OCI-LY1 (cell line): Measurements from ENCODE around the gene PHF14.

ENCODE experiments used
- H2AFZ ChIP-seq: fragments of 200-600 bp; sonication (generic), shearing (Covaris generic); 2 replicates; pipeline ENCODE4 v1.6.0; 2014; ENCODE audit warnings: antibody characterized with exemption, mild to moderate bottlenecking, low read length
- H3F3A ChIP-seq: fragments of 200-600 bp; sonication (generic), shearing (Covaris generic); 2 replicates; pipeline ENCODE4 v1.6.0; 2014; ENCODE audit warnings: mild to moderate bottlenecking, antibody characterized with exemption, low read length, moderate library complexity; ENCODE audit not compliant: insufficient read depth
- H3K27ac ChIP-seq: fragments of 200-600 bp; sonication (generic); 2 replicates; pipeline ENCODE4 v1.5.1; 2014; ENCODE audit warnings: low read length, mixed run types, mild to moderate bottlenecking, low read depth; ENCODE audit not compliant: poor library complexity, severe bottlenecking
- H3K27me3 ChIP-seq: fragments of 200-600 bp; sonication (generic); 2 replicates; pipeline ENCODE4 v1.6.0; 2014; ENCODE audit warnings: antibody characterized with exemption, mild to moderate bottlenecking, low read length, moderate library complexity; ENCODE audit not compliant: insufficient read depth
- H3K36me3 ChIP-seq: fragments of 200-600 bp; sonication (generic); 2 replicates; pipeline ENCODE4 v1.6.1; 2014; ENCODE audit warnings: mild to moderate bottlenecking, antibody characterized with exemption, low read length, moderate library complexity, mixed read lengths; ENCODE audit not compliant: insufficient read depth
- H3K4me1 ChIP-seq: fragments of 200-600 bp; sonication (generic); 2 replicates; pipeline ENCODE4 v1.5.1; 2014; ENCODE audit warnings: mild to moderate bottlenecking, low read length, moderate library complexity; ENCODE audit not compliant: insufficient read depth, severe bottlenecking
- H3K4me2 ChIP-seq: fragments of 200-600 bp; sonication (generic), shearing (Covaris generic); 2 replicates; pipeline ENCODE4 v1.6.1; 2014; ENCODE audit warnings: low read length
- H3K4me3 ChIP-seq: fragments of 200-600 bp; sonication (generic); 2 replicates; pipeline ENCODE4 v1.5.1; 2014; ENCODE audit warnings: low read length, low read depth, mild to moderate bottlenecking, mixed read lengths; ENCODE audit not compliant: poor library complexity, severe bottlenecking
- H3K79me2 ChIP-seq: fragments of 200-600 bp; shearing (Covaris generic); 2 replicates; pipeline ENCODE4 v1.6.1; 2016; ENCODE audit warnings: mixed run types, low read length, mixed read lengths; ENCODE audit not compliant: insufficient read depth
- H3K9ac ChIP-seq: fragments of 200-600 bp; sonication (generic), shearing (Covaris generic); 2 replicates; pipeline ENCODE4 v1.6.1; 2014; ENCODE audit warnings: mild to moderate bottlenecking, low read length, mixed read lengths
- H3K9me2 ChIP-seq: fragments of 200-600 bp; sonication (generic), shearing (Covaris generic); 2 replicates; pipeline ENCODE4 v1.6.1; 2014; ENCODE audit warnings: low read depth, mild to moderate bottlenecking, low read length, mixed read lengths
- H3K9me3 ChIP-seq: fragments of 200-600 bp; shearing (Covaris generic); 2 replicates; pipeline ENCODE4 v1.6.1; 2014; ENCODE audit warnings: low read length, mixed read lengths
- H4K20me1 ChIP-seq: fragments of 200-600 bp; sonication (generic), shearing (Covaris generic); 2 replicates; pipeline ENCODE4 v1.6.0; 2016; ENCODE audit warnings: mild to moderate bottlenecking, low read length; ENCODE audit not compliant: insufficient read depth
- EZH2 ChIP-seq: fragments of 200-600 bp; sonication (generic), shearing (Covaris generic); IDR thresholded peaks from 2 replicates; pipeline ENCODE4 v1.8.0; 2017; ENCODE audit warnings: borderline replicate concordance, mixed run types, mild to moderate bottlenecking, antibody characterized with exemption, low read length, moderate library complexity, mixed read lengths
- TF ChIP-seq, protein P1 (sequence below): fragments of 200-600 bp; sonication (generic), shearing (Covaris generic); IDR thresholded peaks from 2 replicates; pipeline ENCODE4 v1.5.1; 2017; ENCODE audit warnings: mild to moderate bottlenecking, antibody characterized with exemption, low read length, moderate library complexity, mixed read lengths

Gene PHF14

DNA sequence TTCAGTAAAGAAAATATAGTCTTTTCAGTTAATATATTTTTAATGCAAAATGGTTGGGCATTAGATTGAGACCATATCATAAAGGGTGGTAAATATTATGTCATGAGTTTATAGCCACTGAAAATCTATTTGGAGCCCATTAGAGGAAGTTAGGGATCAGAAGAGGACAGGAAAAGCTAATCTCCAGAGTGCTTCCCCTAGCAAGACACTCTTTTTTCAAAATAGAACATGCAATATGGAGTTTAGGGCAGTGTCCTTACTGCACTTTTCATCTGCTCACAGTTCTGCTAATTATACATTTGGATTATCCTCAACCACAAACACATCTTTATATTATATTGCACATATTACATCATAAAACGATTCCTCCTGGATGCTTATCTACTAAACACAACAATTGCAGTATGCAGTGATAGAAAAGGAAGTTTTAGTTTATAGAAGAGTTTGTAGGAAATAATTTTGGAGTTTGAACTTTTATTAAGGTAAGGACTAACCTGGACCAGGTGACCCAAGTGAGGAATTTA, 159.8 kb downstream of the PHF14 start:
- no peaks in the 10 kb centered on the region for H3K27me3 ChIP-seq
- no peak overlapping the region for H3K4me2 ChIP-seq
- TF ChIP-seq EZH2, result no peak
- TF ChIP-seq, protein P1, sequence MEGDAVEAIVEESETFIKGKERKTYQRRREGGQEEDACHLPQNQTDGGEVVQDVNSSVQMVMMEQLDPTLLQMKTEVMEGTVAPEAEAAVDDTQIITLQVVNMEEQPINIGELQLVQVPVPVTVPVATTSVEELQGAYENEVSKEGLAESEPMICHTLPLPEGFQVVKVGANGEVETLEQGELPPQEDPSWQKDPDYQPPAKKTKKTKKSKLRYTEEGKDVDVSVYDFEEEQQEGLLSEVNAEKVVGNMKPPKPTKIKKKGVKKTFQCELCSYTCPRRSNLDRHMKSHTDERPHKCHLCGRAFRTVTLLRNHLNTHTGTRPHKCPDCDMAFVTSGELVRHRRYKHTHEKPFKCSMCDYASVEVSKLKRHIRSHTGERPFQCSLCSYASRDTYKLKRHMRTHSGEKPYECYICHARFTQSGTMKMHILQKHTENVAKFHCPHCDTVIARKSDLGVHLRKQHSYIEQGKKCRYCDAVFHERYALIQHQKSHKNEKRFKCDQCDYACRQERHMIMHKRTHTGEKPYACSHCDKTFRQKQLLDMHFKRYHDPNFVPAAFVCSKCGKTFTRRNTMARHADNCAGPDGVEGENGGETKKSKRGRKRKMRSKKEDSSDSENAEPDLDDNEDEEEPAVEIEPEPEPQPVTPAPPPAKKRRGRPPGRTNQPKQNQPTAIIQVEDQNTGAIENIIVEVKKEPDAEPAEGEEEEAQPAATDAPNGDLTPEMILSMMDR, result no peak
- H3K9me2 ChIP-seq, result no peaks in the 10 kb centered on the region
- H3K36me3 ChIP-seq, result peaks cover 8% of the 10 kb centered on the region; the same call in 1 of the 2 replicates
- no peak overlapping the region for H3K27ac ChIP-seq
- no peaks in the 10 kb centered on the region for H3K79me2 ChIP-seq
- H2AFZ ChIP-seq, result no peak overlapping the region
- no peaks in the 10 kb centered on the region for H3K9me3 ChIP-seq
- H3K4me1 ChIP-seq, result no peaks in the 10 kb centered on the region
- no peaks in the 10 kb centered on the region for H4K20me1 ChIP-seq
- no peak overlapping the region for H3K4me3 ChIP-seq
- H3F3A ChIP-seq, result no peaks in the 10 kb centered on the region
- no peak overlapping the region for H3K9ac ChIP-seq

DNA sequence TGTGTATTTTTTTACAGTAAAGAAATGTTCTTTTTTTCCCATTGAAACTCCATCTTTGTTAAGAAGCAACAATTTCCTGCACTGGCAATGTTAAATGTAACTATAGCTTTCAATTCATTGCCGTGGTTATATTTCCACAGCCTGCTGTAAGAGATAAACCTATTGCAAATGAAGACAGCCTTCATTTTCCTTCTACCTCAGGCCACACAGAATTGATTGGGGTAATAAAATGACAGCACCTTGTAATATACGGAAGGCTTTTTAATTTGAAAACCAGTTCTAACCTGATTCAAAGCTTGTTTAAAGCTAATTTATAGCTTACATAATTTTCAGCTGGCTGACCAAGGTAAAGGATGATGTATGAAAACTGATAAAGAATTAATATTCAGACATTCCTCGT, 161.9 kb downstream of the PHF14 start:
- H3K27ac ChIP-seq, result no peak overlapping the region
- H4K20me1 ChIP-seq, result no peaks in the 10 kb centered on the region
- no peaks in the 10 kb centered on the region for H3F3A ChIP-seq
- H3K27me3 ChIP-seq, result no peaks in the 10 kb centered on the region
- no peaks in the 10 kb centered on the region for H3K9me3 ChIP-seq
- no peak overlapping the region for H2AFZ ChIP-seq
- H3K9ac ChIP-seq, result no peak overlapping the region
- H3K4me1 ChIP-seq, result no peaks in the 10 kb centered on the region
- H3K36me3 ChIP-seq, result peaks cover 17% of the 10 kb centered on the region; the same call in 1 of the 2 replicates
- H3K79me2 ChIP-seq, result no peaks in the 10 kb centered on the region
- H3K4me3 ChIP-seq, result no peak overlapping the region
- TF ChIP-seq, protein P1, result no peak
- TF ChIP-seq EZH2, result no peak
- H3K4me2 ChIP-seq, result no peak overlapping the region
- H3K9me2 ChIP-seq, result no peaks in the 10 kb centered on the region

DNA sequence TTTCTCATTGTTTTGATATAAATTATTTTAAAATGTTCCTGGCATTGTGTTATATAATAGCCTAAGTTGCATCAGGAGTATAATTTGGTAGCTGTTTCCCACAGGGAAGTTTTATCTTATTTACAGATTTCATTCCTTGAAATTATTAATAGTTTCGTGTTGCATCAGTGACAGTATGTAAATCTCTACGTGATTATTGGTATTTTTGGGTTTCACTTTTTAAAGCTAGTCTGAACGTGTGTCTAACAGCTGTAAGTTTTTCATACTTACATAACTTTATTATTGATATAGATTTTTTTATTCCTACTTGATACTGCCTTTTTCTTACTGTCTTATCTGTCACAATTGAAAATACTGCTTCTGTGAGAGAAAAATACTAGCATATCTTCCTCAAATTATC, 167.9 kb downstream of the PHF14 start:
- Histone ChIP-seq H3K4me2 (no peak overlapping the region), H3K4me1 (no peaks in the 10 kb centered on the region), H3K9me2 (no peaks in the 10 kb centered on the region), H3K9me3 (no peaks in the 10 kb centered on the region), H3K4me3 (no peak overlapping the region), H3K27me3 (no peaks in the 10 kb centered on the region), H3F3A (no peaks in the 10 kb centered on the region), H3K36me3 (peaks cover 9% of the 10 kb centered on the region; the same call in 1 of the 2 replicates), H3K9ac (no peak overlapping the region), H2AFZ (no peak overlapping the region), H4K20me1 (no peaks in the 10 kb centered on the region), H3K79me2 (no peaks in the 10 kb centered on the region), H3K27ac (no peak overlapping the region)
- TF ChIP-seq EZH2, result no peak
- TF ChIP-seq, protein P1, result no peak
